Activated CD4-positive, alpha-beta T cell treated with anti-CD3 and anti-CD28 coated beads, Interleukin-2, Interleukin-4, amounts not matched to agents 100 ng/mL and 50 ng/mL, durations not matched to agents 16 hours and 8 hours (primary cell): ENCODE data around the gene TMEM158.

Source experiments
- DNase-seq: peaks from one replicate; pipeline ENCODE4 v3.0.0-alpha.2; 2020; ENCODE audit warnings: low spot score

TMEM158 gene

DNA sequence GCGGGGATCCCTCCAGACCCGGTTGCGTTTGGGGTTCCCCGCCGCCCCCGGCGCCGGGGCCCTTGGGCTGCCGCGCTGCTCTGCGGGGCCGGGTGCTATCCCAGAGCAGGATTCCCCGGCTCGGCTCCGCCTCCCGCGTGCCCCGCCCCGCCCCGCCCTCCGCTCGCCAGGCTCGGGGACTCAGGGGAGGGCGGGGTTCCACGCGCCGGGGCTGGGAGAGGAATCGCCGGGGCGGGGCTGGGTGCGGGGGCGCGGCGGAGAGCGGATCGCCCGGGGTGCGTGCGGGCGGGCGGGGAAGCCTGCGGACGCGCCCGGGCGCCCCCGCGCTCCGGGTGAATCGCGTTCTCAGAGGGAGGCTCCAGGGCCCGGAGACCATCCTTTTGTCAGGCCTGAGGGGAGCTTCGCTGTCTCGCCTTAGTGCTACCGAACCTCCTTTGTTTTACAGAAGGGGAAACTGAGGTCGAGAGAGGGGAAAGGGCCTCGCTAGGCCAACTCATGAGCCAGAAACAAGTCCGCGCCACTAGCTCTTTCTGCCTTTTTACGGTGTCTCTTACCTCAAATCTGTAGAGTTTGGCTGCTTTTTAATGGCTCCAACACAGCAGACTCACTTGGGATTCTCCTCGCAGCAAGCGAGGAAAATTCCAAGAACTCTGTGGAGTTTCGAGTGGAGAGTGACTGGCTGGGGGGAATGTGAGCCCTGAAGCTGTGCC is at the start of gene TMEM158:
Gene TMEM158, minus strand, starts transcription at position 82 of the 710 bp plus-strand sequence. CDS start 260 bp downstream, outside the sequence.
- peak; percentile 67 for DNase-seq

DNA sequence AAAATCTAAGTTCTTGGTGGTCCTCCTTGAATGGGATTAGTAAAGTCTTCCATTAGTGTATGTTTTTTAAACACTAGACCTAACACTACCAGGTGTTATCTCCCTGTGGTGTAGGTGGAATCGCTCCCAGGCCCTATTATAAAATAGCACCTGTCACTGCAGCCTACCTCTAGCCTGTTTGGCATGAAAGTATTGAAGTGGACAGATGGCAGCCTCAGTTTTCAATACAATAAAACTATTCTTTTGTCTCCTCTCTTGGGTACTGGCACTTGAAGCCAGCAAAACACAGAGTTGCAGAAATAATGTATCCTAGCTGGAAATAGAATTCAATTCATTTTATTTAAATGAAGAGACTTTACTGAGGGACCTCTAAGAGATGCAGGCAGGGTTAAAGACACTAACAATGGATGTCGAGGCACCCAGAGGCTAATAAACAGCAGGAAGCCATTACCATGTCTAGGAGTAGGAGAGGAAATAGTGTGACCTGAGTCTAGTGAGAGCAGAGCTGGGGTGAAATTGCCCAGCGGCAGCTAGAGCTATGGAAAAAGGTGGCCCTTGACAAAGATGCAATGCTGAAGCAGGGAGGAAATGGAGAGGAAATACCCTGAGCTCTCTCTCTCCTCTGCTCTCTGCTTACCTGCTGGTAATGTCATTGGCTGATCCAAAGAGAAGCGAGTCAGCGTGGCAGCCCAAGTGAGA is 49.1 kb upstream of the TMEM158 start:
- DNase-seq: no peak

DNA sequence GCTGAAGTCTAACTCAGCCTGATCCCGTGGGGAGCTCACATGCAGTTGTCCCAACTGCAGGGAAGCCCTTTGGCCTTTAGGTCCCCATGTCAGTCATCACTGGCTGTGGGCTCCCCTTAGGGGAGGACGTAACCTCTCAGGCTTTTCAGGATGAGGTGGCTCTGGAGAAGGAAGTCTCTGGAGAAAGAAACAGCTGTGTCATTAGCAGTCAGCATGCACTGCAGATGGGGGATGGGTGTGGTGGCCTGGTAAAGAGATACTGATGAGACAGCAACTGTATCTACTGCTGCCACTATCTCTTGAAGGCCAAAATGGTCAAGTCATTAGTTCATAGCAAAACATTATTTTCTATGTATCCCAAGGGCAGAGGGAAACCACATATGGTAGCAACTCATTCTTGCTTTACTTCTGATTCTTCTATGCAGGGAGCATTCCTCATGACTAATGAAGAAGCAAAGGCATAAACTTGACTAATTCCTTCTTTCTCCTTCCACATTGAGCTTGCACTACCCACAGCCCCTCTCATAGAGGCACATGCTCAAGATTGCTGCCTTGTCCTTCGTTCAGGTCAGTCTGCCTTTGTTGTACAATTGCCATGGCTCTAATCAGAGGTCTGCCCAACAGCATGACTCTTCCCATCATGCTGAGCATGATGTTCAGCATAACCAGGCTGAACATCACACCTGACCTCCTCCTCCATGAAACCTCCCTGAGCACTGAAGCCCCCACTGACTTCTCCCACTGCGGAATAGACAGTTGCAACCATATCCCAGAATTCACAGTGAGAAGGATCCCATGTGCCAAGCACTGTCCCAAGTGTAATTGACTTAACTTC is 47.8 kb upstream of the TMEM158 start:
- DNase-seq: no peak

DNA sequence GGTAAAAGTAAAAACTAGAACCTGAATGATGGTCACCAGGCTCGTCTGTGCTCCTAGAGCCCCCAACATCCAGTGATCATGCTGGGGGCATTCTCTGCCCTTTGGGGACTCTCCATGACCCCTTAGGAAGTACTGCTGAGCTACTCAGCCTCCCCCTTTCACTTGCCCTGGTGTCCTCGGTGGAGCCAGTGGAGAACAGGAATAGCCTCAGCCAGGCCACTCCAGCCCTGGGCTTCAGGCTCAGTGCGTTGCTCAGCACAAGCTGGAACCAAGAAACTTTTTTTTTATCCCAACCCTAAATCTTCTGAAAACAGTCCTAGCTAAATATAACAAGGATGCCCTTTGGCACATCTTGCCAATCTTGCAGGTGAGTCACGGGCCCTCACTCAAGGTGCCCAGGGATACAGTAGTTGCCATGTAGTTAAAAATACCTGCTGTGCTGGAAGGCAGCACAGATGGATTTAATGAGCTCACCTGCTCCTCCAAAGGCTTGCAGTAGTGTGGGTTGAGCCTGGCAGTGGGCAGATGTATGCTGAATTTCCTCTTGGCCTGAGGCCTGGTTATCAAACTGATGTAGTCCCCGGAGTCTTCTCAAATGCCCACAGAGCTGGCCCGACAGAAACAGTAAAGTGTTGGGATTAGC is 46.9 kb upstream of the TMEM158 start:
- no peak for DNase-seq

DNA sequence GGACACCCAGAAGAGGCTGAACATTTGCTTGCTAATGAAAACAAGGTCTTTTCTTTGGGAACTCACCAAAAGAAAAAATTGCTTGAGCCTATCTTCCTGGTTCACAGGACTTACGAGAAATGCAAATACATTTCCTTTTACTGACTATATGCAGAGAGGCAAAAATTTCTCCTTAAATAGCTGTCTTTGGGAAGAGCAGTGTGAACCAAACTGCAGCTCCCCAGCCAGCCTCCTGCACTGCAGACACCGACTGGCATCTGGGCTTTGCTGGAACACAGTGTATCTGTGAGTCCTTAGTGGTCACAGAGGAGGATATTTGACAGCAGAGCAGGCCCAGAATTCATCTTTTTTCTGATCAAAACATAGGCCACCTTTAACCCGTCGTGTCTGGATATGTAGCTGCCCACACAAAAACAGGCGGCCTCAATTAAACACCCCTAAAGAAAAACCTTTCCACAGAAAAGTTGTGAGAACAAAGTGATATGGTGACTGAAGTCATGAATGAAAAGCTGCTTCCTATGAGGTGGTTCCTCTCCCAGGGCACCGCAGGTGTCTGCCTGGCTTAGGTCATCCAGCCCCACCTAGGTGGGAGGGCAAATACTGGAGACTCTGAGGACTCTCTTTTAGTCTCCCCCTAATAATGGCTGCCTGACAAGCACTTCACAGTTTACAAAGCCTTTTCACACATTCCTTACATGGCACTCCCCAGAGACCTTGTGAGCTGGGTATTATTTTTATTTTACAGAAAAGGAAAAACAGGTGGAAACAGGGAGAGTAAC is 46.1 kb upstream of the TMEM158 start:
- no peak for DNase-seq

DNA sequence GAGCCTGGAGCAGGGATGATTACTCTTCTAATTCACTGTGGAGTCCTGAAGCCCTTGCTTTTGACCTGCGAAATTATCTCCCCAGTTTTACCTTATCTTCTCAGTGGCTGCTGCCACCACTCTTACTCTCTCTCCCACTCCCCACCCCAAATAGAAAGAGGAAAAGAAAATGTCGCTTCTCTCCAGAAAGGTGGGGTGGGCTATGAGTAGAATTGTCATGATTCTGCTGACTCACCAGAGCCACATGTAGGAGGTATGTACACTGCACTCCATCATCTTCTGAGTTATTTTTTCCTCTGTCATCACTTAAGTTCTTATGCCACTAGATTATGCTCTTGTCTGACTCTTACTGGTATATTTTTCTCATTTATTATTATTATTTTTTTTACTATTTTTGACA is 43.9 kb upstream of the TMEM158 start:
- DNase-seq: no peak

DNA sequence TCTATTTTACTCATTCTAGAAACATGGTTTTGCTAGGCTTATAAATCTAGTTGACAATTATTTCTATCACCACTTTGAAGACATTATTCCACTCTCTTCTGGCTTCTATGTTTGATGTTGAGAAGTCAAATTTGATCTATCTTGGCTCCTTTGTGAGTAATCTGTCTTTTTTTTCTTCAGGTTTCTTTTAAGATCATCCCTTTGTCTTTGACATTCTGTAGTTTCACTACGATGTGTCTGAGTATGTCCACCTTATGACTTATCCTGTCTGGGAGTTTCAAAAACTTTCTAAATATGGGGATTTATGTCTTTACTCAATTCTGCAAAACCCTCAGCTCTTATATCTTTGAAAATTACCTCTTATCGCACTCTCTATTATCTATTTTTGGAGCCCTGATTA is 41.0 kb upstream of the TMEM158 start:
- DNase-seq: no peak

DNA sequence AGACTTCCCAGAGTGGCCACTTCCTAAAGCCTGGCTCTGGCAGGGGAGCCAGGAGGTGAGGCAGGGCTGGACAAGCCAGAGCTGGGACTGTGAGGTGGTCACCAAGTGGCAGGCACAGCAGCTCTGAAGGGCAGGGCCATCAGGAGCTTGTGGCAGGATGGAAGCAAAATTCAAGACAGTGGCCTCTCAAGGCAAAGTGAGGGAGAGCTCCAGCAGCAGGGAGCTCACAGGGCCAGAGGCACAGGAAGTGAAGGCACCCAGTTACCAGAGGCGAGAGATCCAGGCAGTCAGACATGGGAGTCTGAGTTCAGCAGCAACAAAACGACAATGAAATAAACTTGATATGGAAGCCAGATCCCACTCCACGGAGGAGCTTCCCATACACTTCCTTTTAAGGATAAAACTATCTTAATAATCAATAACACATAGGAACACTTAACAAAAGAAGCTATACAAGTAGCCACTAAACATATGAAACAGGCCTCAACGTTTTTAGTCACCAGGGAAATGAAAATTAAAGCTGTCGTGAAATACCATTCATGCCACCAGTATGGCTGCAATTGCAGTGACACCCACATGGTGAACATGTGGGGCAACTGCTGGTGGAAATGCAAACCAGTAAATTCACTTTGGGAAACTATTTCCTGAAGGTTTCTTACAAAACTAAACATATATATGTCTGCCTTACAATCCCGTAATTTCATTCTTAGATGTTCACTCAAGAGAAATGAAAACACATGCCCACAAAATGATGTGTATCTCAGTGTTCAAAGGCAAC is 35.4 kb upstream of the TMEM158 start:
- no peak for DNase-seq

DNA sequence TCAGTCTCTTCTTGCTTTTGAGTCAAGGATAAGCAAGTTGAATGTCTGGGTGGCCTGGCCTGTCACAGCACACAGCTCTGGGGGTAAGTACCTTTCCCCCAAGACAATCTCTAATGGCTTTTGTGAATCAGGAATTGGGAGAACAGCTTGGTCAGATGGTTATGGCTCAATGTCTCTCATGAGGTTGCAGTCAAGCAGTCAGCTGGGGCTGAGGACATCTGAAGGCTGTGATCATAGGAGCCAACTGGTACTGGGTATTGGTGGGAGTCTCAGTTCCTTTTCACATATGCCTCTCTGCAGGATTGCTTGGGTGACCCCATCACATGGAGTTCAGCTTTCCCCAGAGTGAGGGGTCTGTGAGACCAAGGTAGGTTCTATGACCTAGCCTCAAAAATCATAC is 33.0 kb upstream of the TMEM158 start:
- DNase-seq: no peak

DNA sequence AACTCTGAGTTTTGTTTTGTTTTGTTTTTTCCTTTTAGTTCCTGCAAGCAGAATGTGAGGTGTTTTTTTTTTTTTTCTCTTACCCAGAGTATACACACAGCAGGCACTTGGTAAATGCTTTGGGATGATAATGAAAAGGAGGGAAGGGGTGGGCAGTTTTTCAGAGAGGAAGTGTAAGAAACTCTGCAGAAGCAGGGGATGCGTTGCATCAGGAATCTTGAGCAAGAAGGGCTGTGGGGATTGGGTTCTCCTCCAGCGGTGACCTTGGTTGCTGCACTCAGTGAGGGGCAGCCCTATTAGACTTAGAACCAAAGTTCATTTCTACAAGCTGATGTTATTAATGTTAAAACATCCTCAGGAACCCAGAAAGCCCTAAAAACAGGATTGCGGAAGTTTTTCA is 32.2 kb upstream of the TMEM158 start:
- DNase-seq: no peak

DNA sequence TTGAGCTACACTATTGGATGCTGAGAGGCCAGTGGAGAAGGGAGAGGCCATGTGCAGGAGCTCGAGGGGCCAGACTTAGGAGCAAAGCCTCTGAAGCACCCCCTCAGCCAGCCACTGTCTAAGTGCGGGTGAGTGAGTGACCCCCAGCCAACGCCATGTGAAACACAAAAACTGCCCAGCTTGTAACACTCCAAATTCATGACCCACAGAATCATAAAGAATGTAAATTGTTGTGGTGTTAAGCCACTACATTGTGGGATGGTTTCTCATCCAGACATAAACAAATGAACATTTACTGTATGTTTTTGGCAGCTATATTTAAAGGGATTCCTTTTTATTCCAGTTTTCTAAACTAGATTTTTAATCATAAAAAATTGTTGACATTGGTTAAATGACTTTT is 27.2 kb upstream of the TMEM158 start:
- no peak for DNase-seq

DNA sequence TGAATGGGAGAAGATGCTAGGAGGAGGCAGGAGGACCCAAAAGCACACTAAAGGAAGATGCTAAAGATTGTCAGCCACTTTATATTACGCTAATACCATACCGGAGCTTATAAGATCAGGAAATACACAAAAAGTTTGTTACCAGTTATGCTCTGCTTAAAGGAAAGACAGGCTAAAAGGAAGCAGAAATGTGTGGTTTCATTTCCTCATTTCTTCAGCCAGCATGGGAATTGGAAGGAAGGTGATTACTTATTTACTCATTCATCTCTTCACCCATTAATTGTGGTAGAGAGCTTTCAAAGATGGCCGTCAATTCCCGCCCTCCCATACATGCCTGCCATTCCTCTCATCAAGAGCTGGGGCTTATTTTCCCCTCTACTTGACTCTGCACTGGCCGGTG is 26.7 kb upstream of the TMEM158 start:
- DNase-seq: no peak

DNA sequence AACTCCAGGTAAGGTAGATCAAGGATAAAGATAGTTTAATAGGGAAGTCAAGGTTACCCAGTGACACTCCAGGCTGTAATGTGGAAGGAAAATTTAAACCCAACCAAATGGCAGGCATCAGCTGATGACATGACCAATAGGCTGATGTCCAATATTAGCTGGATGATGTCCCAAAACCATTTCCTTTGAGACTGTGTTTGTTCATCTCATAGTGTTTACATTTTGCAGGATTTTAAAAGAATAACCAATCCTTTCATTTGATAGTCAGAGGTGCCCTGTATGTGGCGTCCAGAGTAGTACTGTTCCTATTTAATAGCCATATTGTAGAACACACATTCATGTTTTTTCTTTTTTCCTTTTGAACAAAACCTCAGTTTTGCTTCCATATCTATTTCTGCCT is 23.3 kb upstream of the TMEM158 start:
- no peak for DNase-seq

DNA sequence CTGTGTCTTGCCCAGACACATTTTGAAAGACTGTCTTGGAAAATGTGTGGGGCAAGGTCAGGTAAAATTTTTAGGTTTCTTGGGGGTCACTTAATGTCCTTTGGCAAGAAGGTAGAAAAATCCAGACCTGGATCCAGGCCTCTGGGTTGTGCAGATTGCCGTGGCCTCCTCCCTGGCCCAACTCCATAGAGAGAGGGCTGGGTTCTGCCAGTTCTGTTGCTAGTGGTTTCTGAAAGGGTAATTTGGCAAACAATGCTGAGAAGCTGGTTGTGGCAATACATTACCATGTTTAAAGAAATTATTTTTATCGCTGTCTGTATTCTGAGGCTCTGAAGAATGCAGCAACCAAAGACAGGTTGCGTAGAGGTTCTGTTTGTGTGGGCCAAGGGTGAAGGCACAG is 20.2 kb upstream of the TMEM158 start:
- no peak for DNase-seq

DNA sequence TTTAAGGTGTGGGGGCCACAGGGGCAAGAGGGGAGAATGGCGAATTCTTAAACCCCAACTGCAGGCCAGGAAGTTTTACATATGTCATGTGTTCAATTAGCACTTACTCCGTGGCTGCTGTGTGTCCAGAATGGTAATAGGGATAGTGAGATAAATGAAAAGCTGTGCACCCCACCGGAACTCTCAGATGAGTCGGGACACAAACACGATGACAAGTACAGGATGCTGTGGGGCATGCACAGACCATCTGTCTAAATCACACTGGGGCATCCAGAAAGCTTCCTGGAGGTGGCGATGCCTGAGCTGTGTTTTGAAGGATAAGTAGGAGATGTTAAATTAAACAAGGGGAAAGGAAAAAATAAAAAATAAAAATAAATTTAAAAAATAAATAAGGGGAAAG is 18.3 kb upstream of the TMEM158 start:
- DNase-seq: no peak

DNA sequence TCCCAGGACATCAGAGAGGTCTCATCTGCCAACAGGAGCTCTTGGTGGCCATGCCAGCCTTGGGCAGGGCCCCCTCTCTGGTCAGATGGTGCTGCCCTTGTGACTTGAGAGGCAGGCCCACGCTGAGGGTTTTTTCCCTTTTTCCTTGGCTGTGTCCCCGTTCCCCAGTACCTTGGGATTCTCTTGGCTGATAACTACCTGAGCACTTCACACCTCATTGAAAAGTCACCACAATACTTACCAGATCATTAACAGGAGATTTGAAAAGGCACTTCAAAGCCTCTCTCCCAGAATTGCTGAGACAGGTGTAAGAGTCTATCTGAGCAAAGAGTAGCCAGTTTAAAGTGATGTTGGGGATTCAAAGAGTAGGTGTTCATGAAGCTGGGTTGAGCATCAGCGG is 15.1 kb upstream of the TMEM158 start:
- DNase-seq: no peak

DNA sequence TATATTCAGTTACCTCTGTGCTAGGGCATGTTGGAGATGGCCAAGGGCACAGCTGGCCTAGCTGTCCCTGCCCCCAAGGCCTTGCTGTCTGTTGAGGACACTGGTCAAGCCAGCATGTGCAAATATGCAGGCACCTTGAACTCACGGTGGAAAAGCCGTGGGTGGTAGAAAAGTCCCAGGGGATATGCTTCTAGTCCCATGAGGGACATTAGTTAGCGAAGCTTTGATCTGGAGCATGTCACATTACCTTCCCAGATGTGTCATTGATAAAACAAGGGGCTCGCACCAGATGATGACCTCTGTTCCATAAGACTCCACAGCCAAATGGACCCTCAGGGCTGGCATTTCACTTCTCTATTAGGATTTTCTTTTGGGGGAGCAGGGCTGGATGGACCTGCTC is 14.2 kb upstream of the TMEM158 start:
- DNase-seq: no peak

DNA sequence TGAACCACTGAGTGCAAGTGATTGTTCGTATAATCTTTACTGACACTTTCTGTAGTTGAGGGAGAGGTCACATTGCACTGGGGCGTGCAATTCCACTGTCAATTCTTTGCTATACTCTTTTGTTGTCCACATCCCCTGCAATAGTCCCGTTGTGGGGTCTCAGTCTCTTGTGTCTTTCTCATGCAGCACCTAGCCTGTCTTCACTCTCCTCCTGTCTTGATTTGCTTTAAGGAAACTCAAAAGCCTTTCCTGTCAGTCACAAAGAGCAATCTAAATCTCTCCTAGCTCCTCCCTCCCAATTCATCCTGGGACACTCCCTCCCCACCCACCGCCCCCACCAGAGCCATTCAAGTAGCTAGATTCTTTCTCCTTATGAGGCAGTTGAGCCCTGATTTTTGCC is 13.2 kb upstream of the TMEM158 start:
- no peak for DNase-seq

DNA sequence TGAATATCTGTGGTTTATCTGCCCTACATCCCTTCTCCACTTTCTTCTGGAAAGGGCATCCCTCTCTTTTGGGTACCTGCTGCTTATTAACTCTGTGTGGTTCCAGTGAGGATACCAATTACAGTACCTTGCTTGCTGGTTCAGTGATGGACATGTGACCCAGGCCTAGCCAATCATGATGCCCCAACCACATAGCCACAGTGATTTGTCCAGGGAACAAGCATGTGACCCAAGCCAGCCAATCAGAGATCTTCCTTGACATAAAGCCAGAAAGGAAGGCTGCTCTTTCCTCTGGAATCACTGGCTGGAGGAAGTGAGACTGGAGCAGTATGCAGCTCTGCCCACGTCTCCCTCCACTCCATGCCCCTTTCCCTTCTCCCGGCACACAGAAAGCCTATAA is 10.9 kb upstream of the TMEM158 start:
- no peak for DNase-seq

DNA sequence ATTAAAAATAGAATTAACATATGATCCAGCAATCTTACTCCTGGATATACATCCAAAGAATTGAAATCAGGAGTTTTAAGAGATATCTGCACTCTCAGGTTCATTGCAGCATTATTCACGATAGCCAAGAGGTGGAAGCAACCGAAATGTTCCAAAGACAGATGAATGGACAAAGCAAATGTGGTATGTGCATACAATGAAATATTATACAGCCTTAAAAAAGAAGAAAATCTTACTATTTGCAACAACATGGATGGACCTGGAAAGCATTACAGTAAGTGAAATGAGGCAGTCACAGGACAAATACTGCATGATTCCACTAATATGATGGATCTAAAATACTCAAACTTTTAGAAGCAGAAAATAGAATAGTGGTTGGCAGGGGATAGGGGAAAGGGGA is 9.3 kb upstream of the TMEM158 start:
- no peak for DNase-seq

DNA sequence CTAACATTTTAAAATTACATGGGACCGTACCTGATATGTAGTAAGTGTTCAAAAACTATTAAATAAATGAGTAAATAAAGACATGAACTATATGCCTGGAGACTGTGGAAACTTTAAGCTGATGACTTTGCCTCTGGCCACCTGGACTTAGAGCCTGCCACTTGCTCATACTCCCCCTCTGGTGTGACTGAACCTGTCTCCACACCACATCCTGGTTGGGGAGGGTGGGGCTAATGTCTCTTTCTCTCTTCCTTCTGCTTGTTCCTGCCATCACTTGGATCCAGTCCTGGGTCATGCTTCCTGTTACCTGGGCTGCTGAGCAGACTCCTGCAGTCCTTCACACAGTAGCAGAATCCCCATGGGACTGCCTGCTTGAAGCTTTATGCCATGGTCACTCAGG is 8.2 kb upstream of the TMEM158 start:
- DNase-seq: no peak
